ENCODE measurements around the gene TMEM108.

The TMEM108 gene

DNA sequence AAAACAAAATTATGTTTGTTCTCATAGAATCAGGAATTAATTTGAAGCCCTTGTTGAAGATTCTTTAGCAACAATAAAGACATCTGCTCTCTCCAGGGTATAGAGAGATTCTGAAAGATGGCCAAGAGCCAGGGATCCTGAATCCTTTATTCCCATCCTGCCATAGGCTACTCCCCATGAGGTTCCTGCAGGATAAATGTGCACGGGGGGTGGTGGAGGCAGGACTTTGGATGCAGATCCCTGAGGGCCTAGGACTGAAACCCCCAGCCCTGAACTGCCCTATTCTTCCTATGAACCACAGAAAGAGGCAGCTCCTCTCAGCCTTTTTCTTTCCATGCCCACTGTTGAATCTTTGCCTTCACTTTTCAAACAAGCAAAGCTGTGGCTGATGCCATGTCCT, 17.1 kb downstream of the TMEM108 start:
- DNase-seq: peak; percentile 32

DNA sequence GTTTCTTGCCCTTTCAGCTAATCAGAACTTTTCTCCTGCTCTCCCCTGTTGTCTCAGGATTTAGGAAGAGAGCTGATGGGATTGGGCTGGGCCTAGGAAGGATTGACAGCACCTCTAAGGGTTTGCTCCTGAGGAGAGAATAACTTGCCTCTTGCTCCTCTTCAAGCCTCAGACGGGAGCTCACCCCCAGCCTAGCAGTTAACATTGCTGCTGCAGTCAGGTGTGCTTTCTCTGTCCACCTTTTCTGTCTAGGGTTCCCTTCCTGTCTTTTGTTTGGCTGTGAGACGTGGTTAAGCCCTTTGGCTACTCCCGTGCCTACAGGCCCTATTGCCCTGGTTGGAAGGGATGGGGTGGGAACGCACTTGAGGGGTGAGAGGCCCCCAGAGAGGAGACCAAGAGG, 20.1 kb downstream of the TMEM108 start:
- no peak for DNase-seq

DNA sequence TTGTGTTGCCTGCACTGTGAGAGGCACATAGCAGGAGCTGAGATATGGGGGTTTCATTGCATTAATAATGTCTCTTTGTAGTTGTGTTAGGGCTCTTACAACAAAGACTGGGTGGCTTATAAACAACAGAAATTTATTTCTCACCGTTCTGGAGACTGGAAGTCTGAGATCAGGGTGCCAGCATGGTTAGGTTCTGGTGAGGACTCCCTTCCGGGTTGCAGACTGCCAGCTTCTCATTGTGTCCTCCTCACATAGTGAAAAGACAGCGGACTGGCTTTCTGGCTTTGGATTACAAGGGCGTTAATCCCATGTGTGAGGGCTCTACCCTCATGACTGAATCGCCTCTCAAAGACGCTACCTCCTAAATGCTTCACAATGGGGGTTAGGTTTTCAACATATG, 20.6 kb downstream of the TMEM108 start:
- no peak for DNase-seq

DNA sequence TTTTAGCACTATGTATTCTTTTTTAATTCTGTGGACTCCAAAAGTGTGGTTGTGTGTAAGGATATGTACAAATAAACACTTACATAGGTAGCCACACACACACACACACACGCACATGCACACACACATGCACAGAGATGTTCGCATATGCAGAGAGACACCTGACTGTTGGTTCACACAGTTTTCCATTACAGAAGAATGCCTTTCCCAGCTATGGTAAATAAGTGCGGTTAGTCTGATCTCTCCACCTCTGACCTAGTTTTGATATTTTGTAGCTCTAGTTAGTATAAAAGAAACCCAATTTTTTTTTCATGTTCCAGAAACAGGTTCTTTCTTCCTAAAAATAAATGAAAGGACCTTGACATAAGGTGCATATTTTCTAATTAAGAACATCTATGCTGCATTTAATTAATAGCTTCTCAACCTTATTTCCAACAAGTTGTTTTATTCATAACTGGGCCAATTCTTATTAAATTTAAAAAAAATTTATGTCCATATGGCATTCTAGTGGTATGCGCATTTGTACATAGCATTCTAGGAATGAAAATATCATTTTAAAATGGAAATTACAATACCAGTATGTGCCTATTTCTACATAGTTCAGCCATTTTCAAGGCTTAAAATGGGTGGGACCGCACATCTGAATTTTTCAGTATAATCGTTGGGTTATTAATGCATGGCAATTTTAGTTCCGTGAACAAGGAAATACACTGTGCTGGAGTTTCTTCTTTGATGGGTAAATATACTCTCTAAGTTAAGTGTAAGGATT, 27.2 kb downstream of the TMEM108 start:
- no peak for DNase-seq

DNA sequence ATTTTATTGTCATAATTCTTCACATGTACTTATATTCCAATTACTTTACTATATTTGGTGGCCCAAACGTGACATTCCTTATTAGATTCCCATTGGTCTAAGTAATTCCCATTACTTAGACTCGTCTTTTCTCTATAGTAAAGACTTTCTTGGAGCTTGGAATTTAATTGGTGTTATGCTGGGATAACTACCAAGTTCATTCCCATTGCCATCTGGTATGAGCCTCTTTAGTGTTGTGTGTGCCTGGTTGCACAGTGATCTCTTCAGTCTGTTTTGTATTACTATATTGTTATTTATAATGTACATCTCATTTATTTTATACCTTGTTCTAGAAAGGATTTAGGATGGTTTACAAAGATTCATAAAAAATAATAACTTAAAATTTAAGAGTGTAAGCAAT, 27.8 kb downstream of the TMEM108 start:
- DNase-seq: peak; percentile 3

DNA sequence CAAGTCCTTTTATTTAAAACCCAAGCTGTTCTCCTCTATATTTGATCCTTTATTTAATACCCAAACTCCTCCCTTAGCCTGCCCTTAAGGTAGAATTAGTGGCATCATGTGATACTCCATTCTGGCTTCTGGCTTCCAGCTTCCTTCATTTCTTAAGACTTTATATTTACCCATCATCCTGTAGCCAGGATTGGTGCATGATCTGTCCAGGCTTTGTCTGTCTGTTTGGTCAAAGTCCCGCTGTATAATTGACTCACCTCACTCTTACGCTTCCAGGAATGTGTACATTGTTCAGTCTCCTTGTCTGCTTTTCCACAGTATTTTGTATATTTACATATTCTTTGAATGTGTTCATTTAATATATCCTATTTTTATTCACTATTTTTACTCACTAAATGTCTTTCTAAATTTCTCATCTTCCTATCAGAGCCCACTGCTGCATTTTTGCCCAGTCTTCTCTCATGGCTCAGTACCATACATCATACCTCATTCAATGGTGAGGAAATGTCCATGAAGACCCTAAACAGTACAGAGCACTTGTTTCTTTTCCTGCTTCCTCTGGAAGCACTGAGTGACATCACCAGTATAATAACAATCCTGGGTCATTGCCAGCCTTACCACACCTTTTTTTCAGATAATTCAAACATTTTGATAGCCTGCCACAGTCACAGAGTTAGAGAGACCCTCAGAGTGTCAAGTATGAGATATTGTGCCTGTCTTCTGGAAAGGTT, 31.5 kb downstream of the TMEM108 start:
- DNase-seq: no peak

DNA sequence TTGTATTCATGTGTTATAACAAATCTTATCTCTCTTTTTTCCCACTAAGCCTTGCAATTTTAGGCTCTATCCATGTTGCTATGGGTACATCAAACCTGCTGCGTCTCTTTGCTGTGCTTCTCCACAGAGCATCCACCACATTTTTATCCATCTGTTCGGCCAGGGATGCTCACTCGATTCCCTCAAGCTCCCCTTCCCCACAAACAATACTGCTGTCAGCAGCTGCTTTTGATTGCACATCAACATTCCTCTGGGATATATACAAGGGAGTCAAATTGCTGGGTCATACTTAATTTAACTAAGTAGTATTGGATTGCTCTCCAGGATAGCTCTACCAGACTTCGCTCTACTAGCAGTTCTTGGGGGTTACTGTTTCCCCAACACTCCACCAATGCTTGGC, 36.8 kb downstream of the TMEM108 start:
- DNase-seq: peak; percentile 68

DNA sequence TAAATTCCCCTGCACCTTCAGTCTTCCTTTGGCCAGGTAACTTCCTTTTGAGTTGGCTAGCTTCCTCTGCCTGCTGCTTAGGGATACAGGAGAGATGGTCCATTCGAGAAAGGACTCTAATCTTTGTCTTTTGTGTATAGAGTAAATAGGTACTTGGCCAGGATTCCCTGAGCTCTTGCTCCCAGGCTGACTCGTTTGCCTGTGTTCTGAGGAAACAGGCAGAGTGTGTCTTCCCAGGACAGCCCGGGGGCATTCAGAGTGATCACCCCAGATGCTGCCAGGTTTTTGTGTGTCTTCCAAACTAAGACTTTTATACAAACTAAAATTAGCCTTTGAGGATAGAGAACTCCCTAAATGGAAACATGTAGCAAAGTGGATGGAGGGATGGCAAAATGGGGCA, 39.5 kb downstream of the TMEM108 start:
- DNase-seq: no peak

DNA sequence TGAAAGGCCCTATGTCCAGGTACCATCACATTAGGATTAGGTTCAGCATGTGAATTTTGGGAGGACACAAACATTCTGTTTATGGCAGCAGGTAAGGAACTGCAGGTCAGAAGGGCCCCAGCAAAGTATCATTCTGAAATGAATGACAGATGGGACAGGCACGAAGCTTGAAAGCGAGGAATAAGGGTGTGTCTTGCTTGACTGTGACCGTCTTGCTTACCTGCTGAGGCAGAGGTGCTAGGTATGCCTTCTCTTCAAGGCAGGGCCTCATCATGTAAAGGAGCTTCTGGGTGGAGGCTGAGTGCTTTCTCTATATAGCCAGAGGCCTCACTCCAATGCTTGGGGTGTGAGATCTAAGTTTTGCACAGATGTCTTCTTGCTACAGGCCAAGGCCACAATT, 41.4 kb downstream of the TMEM108 start:
- DNase-seq: no peak

DNA sequence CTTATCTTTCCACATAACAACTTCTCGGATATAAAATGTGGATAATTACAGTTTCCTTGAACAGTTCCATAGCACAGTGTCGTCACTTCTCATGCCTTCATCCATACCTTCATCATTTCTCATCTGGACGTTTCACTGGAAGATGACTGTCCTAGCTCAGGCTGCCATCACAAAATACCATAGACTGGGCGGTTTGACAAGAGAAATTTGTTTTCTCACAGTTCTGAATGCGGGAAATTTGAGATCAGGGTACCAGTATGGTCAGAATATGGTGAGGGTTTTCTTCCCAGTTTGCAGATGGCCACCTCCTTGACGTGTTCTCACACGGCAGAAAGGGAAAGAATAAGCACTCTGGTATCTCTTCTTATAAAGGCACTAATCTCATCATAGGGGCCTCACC, 42.8 kb downstream of the TMEM108 start:
- DNase-seq: no peak

DNA sequence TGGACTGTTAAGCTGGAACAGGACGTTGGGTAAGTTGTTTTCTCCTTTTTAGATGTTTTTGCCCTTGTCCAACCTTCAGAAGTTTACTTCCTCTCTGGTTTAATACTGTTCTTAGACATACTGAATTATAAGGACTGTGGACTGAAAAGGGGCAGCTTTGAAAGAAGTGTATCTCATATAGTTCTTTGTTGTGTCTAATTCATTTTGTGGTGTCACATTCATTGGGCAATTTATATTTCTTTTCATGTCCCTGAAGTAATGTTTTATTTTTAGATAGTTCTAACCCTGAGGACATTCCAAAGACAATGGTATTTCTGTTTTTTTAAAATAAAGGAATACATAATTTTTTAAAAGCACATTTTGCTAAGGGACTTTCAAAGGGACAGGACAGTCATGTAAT, 45.2 kb downstream of the TMEM108 start:
- DNase-seq: no peak

DNA sequence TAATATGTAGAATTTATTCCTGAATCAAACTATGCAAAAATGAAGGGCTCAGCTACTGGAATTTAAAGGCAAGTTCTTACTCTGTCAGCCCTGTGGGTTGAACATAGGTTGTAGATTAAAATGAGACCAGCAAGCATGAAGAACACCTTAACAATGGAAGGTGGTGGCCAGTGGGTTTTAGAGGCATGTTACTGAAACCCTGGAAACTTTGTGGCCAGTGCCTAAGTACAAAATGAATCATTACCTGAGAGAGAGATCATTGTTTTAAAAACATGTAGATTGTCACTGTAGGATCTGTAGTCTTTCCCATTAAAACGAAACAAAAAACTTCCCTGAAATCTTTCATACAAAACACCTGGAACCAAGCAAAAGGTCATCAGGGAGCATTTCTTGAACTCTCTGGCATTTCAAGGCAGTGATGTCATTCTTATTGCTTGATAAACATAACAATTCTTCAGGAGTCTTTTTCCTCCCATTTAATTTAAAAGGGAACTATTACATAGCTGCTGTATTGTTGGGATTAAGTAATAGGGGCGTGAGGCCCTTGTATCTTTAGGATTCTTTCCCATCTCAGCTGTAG, 51.8 kb downstream of the TMEM108 start:
- DNase-seq: no peak

DNA sequence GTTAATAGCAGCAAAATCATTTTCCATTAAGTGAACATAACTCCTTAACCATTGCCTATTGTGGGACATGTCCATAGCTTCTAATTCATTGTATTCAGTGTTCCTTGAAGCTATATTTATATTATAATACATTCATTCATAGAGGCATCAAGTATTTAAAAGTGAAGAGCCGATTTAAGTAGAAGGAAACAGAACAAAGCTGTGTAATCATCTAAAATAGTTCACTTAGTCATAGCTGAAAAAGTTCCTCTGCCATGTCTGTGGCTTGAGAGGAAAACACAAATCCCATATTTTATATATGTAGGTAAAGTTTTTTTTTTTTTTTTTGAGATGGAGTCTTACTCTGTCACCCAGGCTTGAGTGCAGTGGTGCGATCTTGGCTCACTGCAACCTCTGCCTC, 54.5 kb downstream of the TMEM108 start:
- DNase-seq: no peak

DNA sequence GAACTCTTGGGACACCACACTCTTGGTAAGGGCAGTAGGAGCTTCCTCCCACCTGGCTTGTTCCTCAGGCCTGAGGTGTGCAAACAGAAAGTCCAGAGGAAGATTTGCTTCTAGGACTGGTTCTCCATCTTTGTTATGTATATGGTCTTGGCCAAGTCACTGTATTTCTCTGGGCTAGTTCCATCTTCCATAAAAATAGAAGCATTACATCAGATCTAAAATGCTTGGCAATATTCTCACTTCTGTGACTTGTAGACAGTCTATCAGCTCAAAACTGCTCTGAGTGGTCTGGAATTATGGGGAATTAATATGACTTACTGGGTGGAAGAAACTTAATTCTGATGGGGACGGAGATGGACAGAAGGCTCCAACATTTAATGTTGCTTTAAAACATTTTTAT, 55.2 kb downstream of the TMEM108 start:
- no peak for DNase-seq

DNA sequence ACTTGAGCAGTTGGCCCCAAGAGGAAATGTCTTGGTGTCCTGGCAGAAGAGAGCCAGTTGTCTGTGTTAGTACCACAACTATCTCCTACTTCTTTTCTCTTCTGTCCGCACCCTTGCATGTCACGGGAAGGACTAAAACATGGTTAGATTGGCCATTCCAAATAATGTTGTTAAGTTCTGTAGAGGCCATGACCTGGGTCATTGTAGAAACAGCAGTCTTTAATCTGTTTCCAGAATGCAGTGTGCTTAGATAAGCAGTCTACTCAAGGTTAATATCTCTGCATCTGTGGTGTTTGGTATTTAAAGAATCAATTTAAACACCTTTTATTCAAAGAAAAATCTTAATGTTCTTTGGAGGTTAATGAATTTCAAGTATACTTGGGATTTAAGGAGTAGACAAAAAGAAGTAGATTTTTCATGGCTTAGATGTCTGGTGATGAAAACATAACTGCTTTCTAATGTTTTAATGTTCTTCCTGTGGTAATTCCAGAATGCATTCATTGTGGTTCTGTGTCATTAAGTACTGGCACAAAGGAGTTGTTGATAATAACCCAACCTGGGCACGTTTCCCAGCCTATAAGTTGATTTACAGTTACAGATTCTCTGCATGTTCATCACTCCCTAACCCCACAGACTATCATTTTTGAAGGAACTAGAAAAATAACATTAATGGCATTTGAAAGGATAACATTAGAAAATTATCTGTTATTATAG, 58.9 kb downstream of the TMEM108 start:
- DNase-seq: no peak

DNA sequence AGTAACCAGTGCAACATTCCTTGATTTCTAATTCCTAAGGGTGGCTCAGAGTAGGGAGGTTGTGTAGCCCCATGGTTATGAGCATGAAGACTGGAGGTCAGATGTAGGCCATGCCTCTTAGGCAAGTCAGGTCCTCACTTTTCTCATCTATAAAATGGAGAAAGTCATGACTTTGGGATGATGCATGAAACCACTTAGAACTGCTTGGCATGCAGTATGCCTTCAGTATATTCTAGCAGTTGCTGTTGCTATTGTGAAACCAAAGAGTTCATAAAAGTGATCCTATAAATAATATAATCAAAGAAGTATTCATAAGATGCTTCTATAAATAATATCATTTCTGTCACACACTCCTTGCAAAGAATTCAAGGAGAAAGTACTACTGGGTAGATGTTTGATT, 65.5 kb downstream of the TMEM108 start:
- no peak for DNase-seq

DNA sequence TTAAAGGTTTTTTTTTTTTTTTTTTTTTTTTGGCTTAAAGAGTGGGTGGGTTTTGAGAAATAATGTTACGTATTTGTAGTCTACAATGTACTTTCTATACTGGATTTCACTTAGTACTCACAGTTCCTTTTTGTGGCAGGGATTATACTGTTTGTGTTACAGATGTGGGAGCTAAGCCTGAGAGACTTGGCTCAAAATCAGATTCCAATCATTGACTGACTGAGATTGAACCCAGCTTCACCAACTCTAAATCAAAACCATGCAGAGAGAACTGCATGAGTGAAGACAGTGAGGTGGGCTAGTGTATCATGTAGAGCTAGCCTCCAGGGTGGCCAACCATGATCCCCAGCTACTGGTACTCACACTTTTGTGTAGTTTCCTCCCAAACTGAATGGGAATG, 68.0 kb downstream of the TMEM108 start:
- no peak for DNase-seq

DNA sequence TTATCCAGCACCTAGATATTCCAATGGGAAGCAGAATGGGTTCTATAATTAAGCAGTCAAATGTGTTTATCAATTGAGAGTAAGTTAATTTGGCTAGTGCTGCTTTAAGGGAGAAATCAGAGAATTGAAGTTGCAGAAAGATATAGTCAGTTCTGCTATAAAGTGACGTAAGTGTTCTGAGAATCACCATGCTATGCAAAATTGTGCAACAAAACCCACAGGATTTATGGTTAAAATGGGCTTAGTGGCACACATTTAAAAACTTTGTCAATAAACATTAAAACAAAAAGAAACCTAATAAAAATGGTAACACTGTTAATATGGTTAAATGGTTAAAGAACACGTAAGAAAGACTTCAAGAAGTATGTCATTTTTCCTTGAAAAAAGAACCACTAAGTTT, 74.5 kb downstream of the TMEM108 start:
- DNase-seq: no peak

DNA sequence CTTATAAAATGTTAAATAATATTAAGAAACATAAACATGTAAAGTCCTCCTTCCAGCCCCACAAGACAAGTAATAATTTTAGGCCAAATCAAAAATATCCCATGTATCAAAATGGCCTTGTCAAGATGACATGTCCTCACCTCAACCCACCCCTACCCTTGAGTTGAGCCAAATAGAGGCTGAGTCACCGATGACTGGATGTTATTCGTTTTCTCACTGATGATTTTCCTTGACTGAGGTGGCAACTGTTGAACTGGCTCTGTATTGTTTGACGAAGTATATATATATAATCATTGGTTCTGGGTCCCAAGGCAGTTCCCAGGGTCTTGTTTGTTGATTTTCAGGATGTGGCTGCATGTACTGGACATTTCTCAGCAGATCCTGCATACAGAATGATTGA, 75.3 kb downstream of the TMEM108 start:
- DNase-seq: no peak

DNA sequence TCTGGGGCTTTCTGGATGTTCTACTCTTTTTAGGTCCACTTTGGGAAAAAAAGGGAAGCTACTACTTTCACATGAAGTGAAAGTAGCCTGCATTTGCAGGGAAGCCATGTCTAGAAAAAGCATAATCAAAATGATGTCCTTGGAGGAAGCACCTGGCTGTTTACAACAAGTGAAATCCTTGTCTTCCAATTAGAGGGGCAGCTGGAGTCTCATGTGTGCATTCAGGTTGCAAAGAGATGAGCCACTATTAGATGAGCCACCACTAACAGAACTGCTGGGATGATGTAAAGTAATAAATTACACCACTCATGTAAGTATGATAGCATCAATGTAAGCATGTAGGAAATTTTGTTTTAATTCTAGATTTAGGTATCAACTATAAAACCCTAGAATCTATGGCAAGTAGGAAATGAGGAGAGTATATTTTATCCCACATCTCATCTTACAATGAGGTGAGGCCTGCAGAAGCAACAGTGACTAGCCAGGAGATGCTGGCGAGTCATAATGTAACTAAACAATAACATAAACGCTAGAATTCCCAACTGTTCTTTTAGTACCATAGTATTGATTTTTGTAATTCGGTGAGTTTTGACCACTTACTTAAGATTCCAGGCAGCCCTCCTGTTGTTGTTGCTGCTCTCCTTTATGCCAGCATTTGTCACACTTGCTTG, 75.9 kb downstream of the TMEM108 start:
- DNase-seq: no peak

DNA sequence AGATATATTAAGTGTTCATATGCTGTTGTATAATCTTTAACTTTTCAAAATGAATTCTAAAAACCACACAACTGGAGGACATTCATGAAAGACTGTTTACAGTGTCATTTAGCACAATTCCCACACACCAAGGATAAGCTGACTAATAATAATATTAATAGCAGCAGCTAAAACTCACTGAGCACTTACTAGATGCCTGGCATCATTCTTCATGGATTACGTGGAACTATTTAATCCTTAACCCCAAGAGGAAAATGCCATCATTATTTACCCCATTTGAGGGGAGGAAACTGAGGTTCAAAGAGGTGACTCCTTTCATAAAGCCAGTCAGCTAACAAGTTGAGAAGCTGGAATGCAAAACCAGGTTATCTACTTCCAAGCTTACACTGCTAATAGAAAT, 77.0 kb downstream of the TMEM108 start:
- no peak for DNase-seq

DNA sequence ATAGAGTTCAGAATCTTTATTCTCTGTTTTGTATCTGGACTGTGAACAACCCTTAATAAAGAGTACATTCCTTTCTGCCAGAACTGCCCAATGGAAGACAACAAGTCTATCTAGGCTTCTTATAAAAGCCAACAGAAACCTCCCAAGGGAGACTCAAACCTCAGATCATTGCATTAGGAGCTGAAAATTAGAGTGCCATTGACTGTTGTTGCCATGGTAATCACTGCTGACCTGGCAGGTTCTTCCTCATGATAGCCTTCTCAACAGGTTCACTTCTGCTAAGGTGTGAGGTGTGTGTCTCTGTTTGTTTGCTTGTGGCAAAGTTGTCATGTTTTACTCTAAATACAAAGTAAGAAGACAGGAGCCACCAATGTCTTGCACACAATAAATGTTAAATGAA, 79.2 kb downstream of the TMEM108 start:
- no peak for DNase-seq

DNA sequence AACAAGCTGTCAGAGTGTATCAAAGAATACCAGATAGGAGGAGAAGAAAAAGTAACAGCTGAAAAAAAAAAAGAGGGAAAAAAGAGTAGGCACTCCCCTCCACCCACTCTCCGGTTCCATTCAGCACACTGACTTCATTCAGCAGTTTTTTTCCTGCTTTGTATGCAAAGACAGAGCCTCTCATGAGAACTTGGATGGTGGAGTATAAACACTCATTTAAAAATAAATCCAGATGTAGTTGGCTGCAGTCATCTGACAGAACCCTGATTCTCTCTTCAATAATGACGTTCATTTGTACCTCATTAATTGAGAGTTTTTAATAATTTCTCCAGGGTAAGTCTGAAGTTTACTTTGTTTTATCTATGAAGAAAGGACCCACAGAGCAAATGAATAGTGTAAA, 81.0 kb downstream of the TMEM108 start:
- no peak for DNase-seq

Measured in NCI-H2171 (cell line).